Mucosa of descending colon (tissue), 3 donors: ENCODE results near the gene RNASE11. TPM values are rescaled to one million over a fixed set of nuclear protein-coding genes. Genes with fewer than 3 reads are reported as not detected.

Source experiments
- ATAC-seq: fragments of 200-7000 bp; cut with Tn5 transposase; one replicate; pipeline ENCODE4 v1.9.1; 2020; ENCODE audit warnings: mild to moderate bottlenecking, moderate library complexity
- DNase-seq, 3 donors: peaks; one replicate each; pipeline ENCODE4 v3.0.0-alpha.2; 2020
- H3K36me3 ChIP-seq: fragments of 200-600 bp; one replicate; pipeline ENCODE4 v1.8.0; 2021; ENCODE audit warnings: low read depth, mild to moderate bottlenecking
- H3K4me1 ChIP-seq: fragments of 200-600 bp; one replicate; pipeline ENCODE4 v1.8.0; 2021; ENCODE audit warnings: low read depth, mild to moderate bottlenecking
- H3K4me3 ChIP-seq: fragments of 200-600 bp; one replicate; pipeline ENCODE4 v1.8.0; 2021; ENCODE audit warnings: mild to moderate bottlenecking
- H3K9me3 ChIP-seq: fragments of 200-600 bp; one replicate; pipeline ENCODE4 v1.8.0; 2021; ENCODE audit warnings: mild to moderate bottlenecking
- intact Hi-C, 2 donors: fragments of 100-400 bp; cut with DNase I in 1 of 2; cut with micrococcal nuclease in 1 of 2; formaldehyde crosslinking; loops; one replicate each; pipeline versions ENCODE4 v1.11.0 to v1.11.1; 2022; cut with DNase I, micrococcal nuclease
- long read RNA-seq, 2 donors: library from polyadenylated mRNA; unstranded; transcript quantifications; one replicate each; pipeline ENCODE4 v2.0.0, GENCODE V29; 2019 to 2021
- total RNA-seq, 3 donors: library from RNA; stranded (reverse); fragmentation: NEBNext Ultra II Directional in 2 of 3; extraction: Animal tissue kit (Norgen Biotek cat#: 25700) in 2 of 3; gene quantifications; one replicate each; pipeline versions ENCODE4 v1.2.1 to v1.2.4, GENCODE V29; 2021 to 2023
- TF ChIP-seq, protein P1 (sequence below): fragments of 200-600 bp; IDR thresholded peaks from one replicate; pipeline ENCODE4 v1.8.0; 2022; ENCODE audit warnings: antibody characterized with exemption, mild to moderate bottlenecking
- donor health status: DM: no; HTN: no; CAD: no; lungs with moderate emphysema.
- donor health status: DM: no; HTN: no; CAD: no.
- donor health status: DM: no; HTN: yes; CAD: no.

RNASE11 gene
- total RNA-seq, result not detected
- long read RNA-seq, donor 1, result 0 reads
- long read RNA-seq, donor 2, result 0 reads

DNA sequence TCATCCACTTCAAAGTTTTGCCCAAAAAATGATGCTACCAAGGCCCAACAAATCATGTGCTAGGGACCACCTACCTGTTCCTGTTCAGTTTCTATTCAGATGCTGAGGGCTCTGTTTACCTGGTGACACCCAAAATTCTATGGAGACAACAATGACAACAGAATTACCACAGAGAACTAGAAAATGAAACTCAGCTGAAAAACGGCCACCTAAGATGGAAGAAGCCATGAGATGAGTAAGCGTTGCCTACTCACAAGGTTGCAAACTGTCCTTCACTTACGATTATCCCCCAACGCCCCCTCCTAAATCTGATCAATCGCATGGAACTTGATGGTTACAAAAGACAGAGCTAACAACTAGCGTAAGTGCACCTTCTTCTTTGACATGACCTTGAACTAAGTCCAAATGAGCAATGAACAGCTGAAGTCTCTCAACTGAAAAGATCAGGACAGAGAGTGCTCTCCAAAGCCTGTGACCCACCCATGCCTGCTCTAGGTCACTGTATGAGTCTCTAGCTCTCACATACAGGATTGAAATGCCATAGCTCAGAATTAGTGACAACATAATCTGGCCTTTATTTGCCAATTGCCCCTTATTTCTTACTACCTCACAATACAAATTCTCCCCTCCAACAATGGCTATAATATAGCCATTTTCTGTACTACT lies at the start of gene RNASE11:
TSS of gene RNASE11 (minus strand) at position 513 of the 666 bp plus-strand sequence.
- TF ChIP-seq, protein P1, sequence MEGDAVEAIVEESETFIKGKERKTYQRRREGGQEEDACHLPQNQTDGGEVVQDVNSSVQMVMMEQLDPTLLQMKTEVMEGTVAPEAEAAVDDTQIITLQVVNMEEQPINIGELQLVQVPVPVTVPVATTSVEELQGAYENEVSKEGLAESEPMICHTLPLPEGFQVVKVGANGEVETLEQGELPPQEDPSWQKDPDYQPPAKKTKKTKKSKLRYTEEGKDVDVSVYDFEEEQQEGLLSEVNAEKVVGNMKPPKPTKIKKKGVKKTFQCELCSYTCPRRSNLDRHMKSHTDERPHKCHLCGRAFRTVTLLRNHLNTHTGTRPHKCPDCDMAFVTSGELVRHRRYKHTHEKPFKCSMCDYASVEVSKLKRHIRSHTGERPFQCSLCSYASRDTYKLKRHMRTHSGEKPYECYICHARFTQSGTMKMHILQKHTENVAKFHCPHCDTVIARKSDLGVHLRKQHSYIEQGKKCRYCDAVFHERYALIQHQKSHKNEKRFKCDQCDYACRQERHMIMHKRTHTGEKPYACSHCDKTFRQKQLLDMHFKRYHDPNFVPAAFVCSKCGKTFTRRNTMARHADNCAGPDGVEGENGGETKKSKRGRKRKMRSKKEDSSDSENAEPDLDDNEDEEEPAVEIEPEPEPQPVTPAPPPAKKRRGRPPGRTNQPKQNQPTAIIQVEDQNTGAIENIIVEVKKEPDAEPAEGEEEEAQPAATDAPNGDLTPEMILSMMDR, result no peak
- Histone ChIP-seq H3K36me3 (no peaks in the 10 kb centered on the region), H3K9me3 (no peaks in the 10 kb centered on the region), H3K4me1 (no peaks in the 10 kb centered on the region), H3K4me3 (no peak within 1 kb of the TSS)
- DNase-seq (no peak), ATAC-seq (no peak)
- intact Hi-C loops, result no loop called here

DNA sequence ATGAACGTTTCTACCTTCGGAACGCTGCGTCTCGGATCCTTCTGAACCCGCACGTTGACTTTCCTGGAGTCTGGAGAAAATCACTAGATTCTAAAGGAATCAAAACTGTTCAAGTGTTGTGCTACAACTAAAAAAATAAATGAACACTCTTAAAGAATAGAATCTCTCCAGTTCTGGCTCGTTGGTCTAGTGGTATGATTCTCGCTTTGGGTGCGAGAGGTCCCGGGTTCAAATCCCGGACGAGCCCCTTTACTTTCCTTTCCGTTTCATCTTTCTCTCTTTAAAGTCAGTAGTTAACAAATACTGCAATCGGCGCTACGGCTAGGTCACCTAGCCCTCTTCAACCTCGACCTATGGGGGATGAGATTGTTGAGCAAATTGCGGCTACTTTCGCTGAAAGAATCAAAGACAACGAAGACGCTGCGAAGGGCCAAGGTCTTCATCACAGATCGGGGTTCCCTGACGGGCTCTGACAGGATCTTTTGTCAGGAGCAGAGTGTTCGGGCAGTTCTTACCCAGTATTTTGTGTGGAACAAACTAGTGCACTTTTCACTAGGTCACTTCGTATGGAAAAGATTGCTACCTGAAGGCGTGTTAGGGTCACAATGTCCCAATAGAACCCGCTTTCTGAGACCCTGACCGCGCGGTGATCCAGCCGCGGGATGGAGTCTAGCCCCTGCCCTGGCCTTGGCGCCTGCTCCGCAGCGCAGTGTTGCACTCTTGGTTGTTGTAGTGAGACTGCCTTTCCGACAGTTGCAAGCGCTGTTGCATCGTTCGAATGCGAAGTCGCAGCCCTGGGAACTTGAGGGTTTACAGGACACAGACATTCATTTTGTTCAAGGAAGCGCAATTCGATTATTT lies 45.3 kb upstream of the RNASE11 start:
- DNase-seq, result peak in 2 of 3 donors; percentile 52 to 62
- intact Hi-C loops, result no loop called here
- Histone ChIP-seq H3K9me3 (no peaks in the 10 kb centered on the region), H3K4me1 (peaks cover 6% of the 10 kb centered on the region), H3K36me3 (no peaks in the 10 kb centered on the region), H3K4me3 (no peak overlapping the region)
- TF ChIP-seq, protein P1, result no peak
- peak; percentile 73 for ATAC-seq

DNA sequence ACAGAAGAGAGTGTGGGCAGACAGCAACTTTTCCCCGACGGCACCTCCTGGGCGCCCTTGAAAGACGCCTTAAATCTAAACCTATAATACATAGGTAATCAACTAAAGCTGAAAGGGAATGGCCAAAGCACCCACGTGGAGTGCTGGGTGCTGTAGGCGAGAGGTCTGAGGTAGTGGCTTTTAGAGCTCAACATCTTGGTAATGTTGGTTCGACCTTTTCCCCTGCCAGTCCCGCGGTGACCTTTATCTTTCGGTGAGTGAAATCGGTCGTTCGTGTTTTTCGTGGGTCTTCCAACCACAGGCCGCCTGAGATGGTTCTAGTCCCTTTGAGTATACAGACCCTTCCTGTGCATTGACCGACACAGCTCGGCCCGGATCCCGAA lies 44.6 kb upstream of the RNASE11 start:
- H3K9me3 ChIP-seq, result no peaks in the 10 kb centered on the region
- TF ChIP-seq, protein P1, result no peak
- ATAC-seq (peak; percentile 25), DNase-seq (no peak)
- no peaks in the 10 kb centered on the region for H3K36me3 ChIP-seq
- intact Hi-C loops, result no loop called here
- H3K4me3 ChIP-seq, result no peak overlapping the region
- H3K4me1 ChIP-seq, result peaks cover 6% of the 10 kb centered on the region

DNA sequence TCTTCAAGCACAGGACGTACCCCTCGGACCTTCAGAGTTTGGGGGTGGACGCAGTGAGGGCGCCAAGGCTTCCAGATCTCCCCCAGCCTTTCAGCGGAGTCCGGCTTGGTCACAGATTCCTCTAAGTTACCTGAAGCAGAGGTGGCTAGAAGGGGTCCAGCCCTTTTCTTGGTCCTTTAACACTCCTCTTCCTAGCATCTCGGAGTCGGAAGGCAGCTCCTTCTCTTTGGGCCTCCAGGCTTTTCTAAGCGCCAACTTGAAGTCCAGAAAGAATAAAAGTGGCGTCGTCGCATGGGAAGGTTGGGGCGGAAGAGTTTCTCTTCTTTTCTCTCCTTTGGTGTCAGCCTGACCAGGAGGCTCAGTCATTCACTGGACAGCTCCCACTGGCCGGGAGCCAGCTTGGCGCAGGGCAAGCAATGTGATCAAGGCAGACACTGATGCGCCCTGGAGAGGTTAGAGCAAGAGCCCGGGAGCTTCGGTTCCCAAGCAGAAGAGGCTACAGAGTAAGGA lies 44.1 kb upstream of the RNASE11 start:
- DNase-seq, result peak; percentile 77 to 83 (median 83)
- no peaks in the 10 kb centered on the region for H3K9me3 ChIP-seq

More for the DNA sequence above, 44.1 kb upstream of the RNASE11 start:
- ATAC-seq, result peak; percentile 77
- peaks cover 6% of the 10 kb centered on the region for H3K4me1 ChIP-seq
- no peaks in the 10 kb centered on the region for H3K36me3 ChIP-seq
- TF ChIP-seq, protein P1, result no peak
- H3K4me3 ChIP-seq, result no peak overlapping the region
- intact Hi-C loops, result no loop called here
